ENCODE data around the gene ARHGEF33. TPM values are rescaled to one million over a fixed set of nuclear protein-coding genes. Genes with fewer than 3 reads are reported as not detected.

The ARHGEF33 gene
- total and polyA plus RNA-seq, 10 donors = 0.04 to 2.0 (median 0.40) TPM

GRCh38 chr2:38909872-38910271 is 20.2 kb downstream of the ARHGEF33 start:
- Histone ChIP-seq H3K9me3 (no peaks in the 10 kb centered on the region), H3K27ac (no peak overlapping the region), H3K4me1 (no peaks in the 10 kb centered on the region), H3K36me3 (no peaks in the 10 kb centered on the region), H3K27me3 (replicated peaks in 1 of 7) (no peaks in the 10 kb centered on the region), H3K4me3 (no peak overlapping the region)
- no peak for TF ChIP-seq POLR2AphosphoS5 (IDR thresholded peaks at IDR 0.05)
- no peak for TF ChIP-seq POLR2A (IDR thresholded peaks at IDR 0.05)
- TF ChIP-seq, protein P1, sequence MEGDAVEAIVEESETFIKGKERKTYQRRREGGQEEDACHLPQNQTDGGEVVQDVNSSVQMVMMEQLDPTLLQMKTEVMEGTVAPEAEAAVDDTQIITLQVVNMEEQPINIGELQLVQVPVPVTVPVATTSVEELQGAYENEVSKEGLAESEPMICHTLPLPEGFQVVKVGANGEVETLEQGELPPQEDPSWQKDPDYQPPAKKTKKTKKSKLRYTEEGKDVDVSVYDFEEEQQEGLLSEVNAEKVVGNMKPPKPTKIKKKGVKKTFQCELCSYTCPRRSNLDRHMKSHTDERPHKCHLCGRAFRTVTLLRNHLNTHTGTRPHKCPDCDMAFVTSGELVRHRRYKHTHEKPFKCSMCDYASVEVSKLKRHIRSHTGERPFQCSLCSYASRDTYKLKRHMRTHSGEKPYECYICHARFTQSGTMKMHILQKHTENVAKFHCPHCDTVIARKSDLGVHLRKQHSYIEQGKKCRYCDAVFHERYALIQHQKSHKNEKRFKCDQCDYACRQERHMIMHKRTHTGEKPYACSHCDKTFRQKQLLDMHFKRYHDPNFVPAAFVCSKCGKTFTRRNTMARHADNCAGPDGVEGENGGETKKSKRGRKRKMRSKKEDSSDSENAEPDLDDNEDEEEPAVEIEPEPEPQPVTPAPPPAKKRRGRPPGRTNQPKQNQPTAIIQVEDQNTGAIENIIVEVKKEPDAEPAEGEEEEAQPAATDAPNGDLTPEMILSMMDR (IDR thresholded peaks at IDR 0.05 in 8 of 11, conservative IDR thresholded peaks at IDR 0.05 in 3 of 11) = no peak
- intact Hi-C loops (cut with DNase I; ENCODE audit: low total_unique reads) = no loop called here
- 81 to 100% (median 91%) methylated on average over 1 of the region's 1 CpG for WGBS, 5 donors
- no peak for DNase-seq

DNA sequence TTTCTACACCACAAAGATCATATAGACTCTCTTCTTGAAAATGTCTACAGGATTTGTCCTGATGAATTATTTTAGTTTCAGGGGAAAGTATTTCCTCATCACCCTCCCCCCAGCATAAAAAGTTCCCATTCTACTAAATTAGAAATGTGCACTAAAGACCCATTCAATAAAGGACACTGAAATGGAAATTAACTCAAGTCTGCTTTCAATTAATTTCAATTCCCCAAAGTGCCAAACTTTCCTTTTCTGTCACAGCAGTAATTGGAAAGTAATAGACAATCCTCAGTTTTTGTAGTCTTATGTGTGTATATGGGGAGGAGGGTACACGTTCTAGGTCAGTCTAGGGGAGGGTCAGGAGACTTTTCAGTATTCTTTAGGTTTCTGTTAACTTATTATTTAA is 21.5 kb downstream of the ARHGEF33 start:
- TF ChIP-seq POLR2A (IDR thresholded peaks at IDR 0.05) = no peak
- no peak for TF ChIP-seq POLR2AphosphoS5 (IDR thresholded peaks at IDR 0.05)
- TF ChIP-seq, protein P1 (IDR thresholded peaks at IDR 0.05 in 8 of 11, conservative IDR thresholded peaks at IDR 0.05 in 3 of 11) = no peak
- no peak for DNase-seq
- Histone ChIP-seq H3K9me3 (no peaks in the 10 kb centered on the region), H3K27me3 (replicated peaks in 1 of 7) (no peaks in the 10 kb centered on the region), H3K4me3 (no peak overlapping the region), H3K4me1 (no peaks in the 10 kb centered on the region), H3K36me3 (no peaks in the 10 kb centered on the region), H3K27ac (no peak overlapping the region)
- intact Hi-C loops (cut with DNase I; ENCODE audit: low total_unique reads) = no loop called here
- 79 to 100% (median 94%) methylated on average over 1 of the region's 1 CpG for WGBS, 5 donors

DNA sequence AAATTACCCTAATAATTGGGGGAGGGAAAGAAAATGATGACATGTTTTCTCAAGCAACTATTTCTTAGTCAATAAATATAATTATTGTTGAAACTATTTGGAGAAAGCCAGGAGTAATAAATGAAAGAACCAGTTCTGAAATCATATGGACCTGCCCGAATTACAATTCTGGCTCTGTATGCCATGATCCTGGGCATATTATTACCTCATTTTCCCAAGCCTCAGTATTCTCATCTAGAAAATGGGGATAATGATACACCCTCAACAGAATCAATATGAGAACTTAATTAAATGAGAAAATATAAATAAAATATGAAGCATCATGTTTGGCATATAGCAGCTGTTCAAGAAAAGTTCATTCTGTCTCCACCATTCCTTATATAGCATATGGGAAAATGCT is 22.9 kb downstream of the ARHGEF33 start:
- Histone ChIP-seq H3K36me3 (no peaks in the 10 kb centered on the region), H3K27ac (no peak overlapping the region), H3K27me3 (replicated peaks in 1 of 7) (no peaks in the 10 kb centered on the region), H3K4me1 (no peaks in the 10 kb centered on the region), H3K4me3 (no peak overlapping the region), H3K9me3 (no peaks in the 10 kb centered on the region)
- no peak for DNase-seq
- 61 to 97% (median 64%) methylated on average over 1 of the region's 1 CpG for WGBS, 5 donors
- TF ChIP-seq POLR2AphosphoS5 (IDR thresholded peaks at IDR 0.05) (no peak), POLR2A (IDR thresholded peaks at IDR 0.05) (no peak)
- TF ChIP-seq, protein P1 (IDR thresholded peaks at IDR 0.05 in 8 of 11, conservative IDR thresholded peaks at IDR 0.05 in 3 of 11) = no peak
- intact Hi-C loops (cut with DNase I; ENCODE audit: low total_unique reads) = no loop called here

DNA sequence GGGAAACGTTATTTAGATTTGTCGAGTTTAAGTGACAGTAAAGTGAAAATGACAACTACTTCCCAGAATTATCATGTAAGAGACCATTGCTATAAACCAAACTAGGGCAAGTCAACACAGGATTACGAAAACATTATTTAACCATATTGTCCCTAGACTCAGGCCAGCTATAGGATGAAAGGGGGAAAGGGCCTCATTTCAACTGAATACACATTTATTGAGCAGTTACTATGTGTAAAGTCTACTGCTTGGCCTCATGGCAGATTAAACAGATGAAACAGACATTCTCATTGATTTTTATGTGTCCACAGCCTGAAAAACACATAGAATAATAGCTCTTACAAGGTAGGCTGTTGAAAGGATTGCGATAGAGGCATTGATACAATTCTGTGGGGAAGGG is 32.7 kb downstream of the ARHGEF33 start:
- WGBS, 5 donors = 90 to 97% (median 93%) methylated on average over 4 of the region's 4 CpGs
- Histone ChIP-seq H3K36me3 (no peaks in the 10 kb centered on the region), H3K4me1 (no peaks in the 10 kb centered on the region), H3K27me3 (replicated peaks in 1 of 7) (no peaks in the 10 kb centered on the region), H3K4me3 (no peak overlapping the region), H3K27ac (no peak overlapping the region), H3K9me3 (no peaks in the 10 kb centered on the region)
- intact Hi-C loops (cut with DNase I; ENCODE audit: low total_unique reads) = no loop called here
- DNase-seq = no peak
- no peak for TF ChIP-seq POLR2A (IDR thresholded peaks at IDR 0.05)
- TF ChIP-seq POLR2AphosphoS5 (IDR thresholded peaks at IDR 0.05) = no peak
- TF ChIP-seq, protein P1 (IDR thresholded peaks at IDR 0.05 in 8 of 11, conservative IDR thresholded peaks at IDR 0.05 in 3 of 11) = no peak

Data from spleen (tissue), 11 donors.